Measurements from ENCODE around the gene TENT5D. TPM values are rescaled to one million over a fixed set of nuclear protein-coding genes. Genes with fewer than 3 reads are reported as not detected.

TENT5D gene
- total RNA-seq, 4 donors from 2014 or later, result not detected

GRCh38 chrX:80471582-80471981, 51.3 kb downstream of the TENT5D start:
- Histone ChIP-seq H3K27me3 (no peaks in the 10 kb centered on the region), H3K27ac (no peak overlapping the region), H3K36me3 (no peaks in the 10 kb centered on the region), H3K4me1 (no peaks in the 10 kb centered on the region), H3K9me3 (no peaks in the 10 kb centered on the region), H3K4me3 (no peak overlapping the region)
- ATAC-seq, result no peak
- TF ChIP-seq POLR2AphosphoS5 (IDR thresholded peaks at IDR 0.05), result no peak

- no peak for TF ChIP-seq CTCF (IDR thresholded peaks at IDR 0.05)
- TF ChIP-seq EP300 (IDR thresholded peaks at IDR 0.05), result no peak
- TF ChIP-seq POLR2A (IDR thresholded peaks at IDR 0.05), result no peak
- no peak for TF ChIP-seq POLR2AphosphoS5 (IDR thresholded peaks at IDR 0.05)
- no peak for ATAC-seq
- Histone ChIP-seq H3K27ac (no peak overlapping the region), H3K27me3 (no peaks in the 10 kb centered on the region), H3K4me3 (no peak overlapping the region), H3K36me3 (no peaks in the 10 kb centered on the region), H3K4me1 (no peaks in the 10 kb centered on the region), H3K9me3 (no peaks in the 10 kb centered on the region)
Measured at GRCh38 chrX:80485543-80485942, 65.3 kb downstream of the TENT5D start.

- no peak for TF ChIP-seq POLR2AphosphoS5 (IDR thresholded peaks at IDR 0.05)
- no peak for TF ChIP-seq POLR2A (IDR thresholded peaks at IDR 0.05)
- no peak for TF ChIP-seq EP300 (IDR thresholded peaks at IDR 0.05)
- no peak for TF ChIP-seq CTCF (IDR thresholded peaks at IDR 0.05)
- 40% methylated on average over 1 of the region's 1 CpG; no CpG with 5 or more reads in 1 of the 2 donors for WGBS, 2 donors (ENCODE audit: low coverage in 1 of 2)
- no peaks in the 10 kb centered on the region for H3K27me3 ChIP-seq
- no peaks in the 10 kb centered on the region for H3K36me3 ChIP-seq
- H3K4me3 ChIP-seq, result no peak overlapping the region
- no peak overlapping the region for H3K27ac ChIP-seq
- H3K4me1 ChIP-seq, result no peaks in the 10 kb centered on the region
- H3K9me3 ChIP-seq, result no peaks in the 10 kb centered on the region
- ATAC-seq, result no peak
Measured at GRCh38 chrX:80486299-80486698, 66.1 kb downstream of the TENT5D start.

GRCh38 chrX:80489166-80489565, 68.9 kb downstream of the TENT5D start:
- Histone ChIP-seq H3K36me3 (no peaks in the 10 kb centered on the region), H3K27ac (no peak overlapping the region), H3K9me3 (no peaks in the 10 kb centered on the region), H3K4me1 (no peaks in the 10 kb centered on the region), H3K4me3 (no peak overlapping the region), H3K27me3 (no peaks in the 10 kb centered on the region)
- no peak for ATAC-seq
- TF ChIP-seq CTCF (IDR thresholded peaks at IDR 0.05) (no peak), POLR2A (IDR thresholded peaks at IDR 0.05) (no peak), POLR2AphosphoS5 (IDR thresholded peaks at IDR 0.05) (no peak), EP300 (IDR thresholded peaks at IDR 0.05) (no peak)
